DOHH2 (cell line): ENCODE data around the gene HMGN2.

Source experiments
- H3F3A ChIP-seq: fragments of 200-600 bp; sonication (generic), shearing (Covaris generic); 2 replicates; pipeline ENCODE4 v1.6.0; 2016; ENCODE audit warnings: antibody characterized with exemption, mild to moderate bottlenecking; ENCODE audit not compliant: control insufficient read depth, insufficient read depth
- H3K27ac ChIP-seq: fragments of 200-600 bp; sonication (generic); 2 replicates; pipeline ENCODE4 v1.5.1; 2014; ENCODE audit warnings: low read depth, mild to moderate bottlenecking, low read length, moderate library complexity
- H3K27me3 ChIP-seq: fragments of 200-600 bp; sonication (generic); 2 replicates; pipeline ENCODE4 v1.6.1; 2014; ENCODE audit warnings: mild to moderate bottlenecking, low read length, mixed read lengths; ENCODE audit not compliant: control insufficient read depth
- H3K36me3 ChIP-seq: fragments of 200-600 bp; sonication (generic); 2 replicates; pipeline ENCODE4 v1.6.1; 2014; ENCODE audit warnings: mild to moderate bottlenecking, low read length, moderate library complexity, mixed read lengths; ENCODE audit not compliant: control insufficient read depth
- H3K4me1 ChIP-seq: fragments of 200-600 bp; sonication (generic); 2 replicates; pipeline ENCODE4 v1.6.1; 2014; ENCODE audit warnings: mild to moderate bottlenecking, low read length, mixed read lengths; ENCODE audit not compliant: control insufficient read depth
- H3K4me2 ChIP-seq: fragments of 200-600 bp; sonication (generic); 2 replicates; pipeline ENCODE4 v1.6.0; 2014; ENCODE audit warnings: mild to moderate bottlenecking, low read length, moderate library complexity
- H3K4me3 ChIP-seq: fragments of 200-600 bp; sonication (generic); 2 replicates; pipeline ENCODE4 v1.5.1; 2014; ENCODE audit warnings: mild to moderate bottlenecking, low read length, mixed read lengths
- H3K79me2 ChIP-seq: fragments of 200-600 bp; sonication (generic); 2 replicates; pipeline ENCODE4 v1.6.1; 2014; ENCODE audit warnings: mild to moderate bottlenecking, low read length, mixed read lengths; ENCODE audit not compliant: control insufficient read depth
- H3K9me2 ChIP-seq: fragments of 200-600 bp; sonication (generic); replicated peaks from 2 replicates; pipeline ENCODE4 v1.6.1; 2014; ENCODE audit warnings: mild to moderate bottlenecking, low read length, mixed read lengths; ENCODE audit not compliant: control insufficient read depth
- H3K9me3 ChIP-seq: fragments of 200-600 bp; sonication (generic); 2 replicates; pipeline ENCODE4 v1.6.1; 2014; ENCODE audit warnings: antibody characterized with exemption, low read length, mixed read lengths; ENCODE audit not compliant: control insufficient read depth, insufficient read depth
- H4K20me1 ChIP-seq: fragments of 200-600 bp; sonication (generic); 2 replicates; pipeline ENCODE4 v1.6.0; 2014; ENCODE audit warnings: low read depth, mild to moderate bottlenecking, antibody characterized with exemption, low read length, moderate library complexity; ENCODE audit not compliant: control insufficient read depth, insufficient read depth
- CTCF ChIP-seq: fragments of 200-600 bp; sonication (generic); IDR thresholded peaks from one replicate; pipeline ENCODE4 v1.5.1; 2014; ENCODE audit warnings: antibody characterized with exemption, mild to moderate bottlenecking, low read depth, low read length; ENCODE audit not compliant: poor library complexity, severe bottlenecking
- EZH2phosphoT487 ChIP-seq: fragments of 200-600 bp; sonication (generic); IDR thresholded peaks from 2 replicates; pipeline ENCODE4 v1.6.1; 2017; ENCODE audit warnings: borderline replicate concordance, mild to moderate bottlenecking, antibody characterized with exemption, low read length, moderate library complexity, mixed read lengths

Gene HMGN2

GRCh38 chr1:26490155-26490554, 17.9 kb downstream of the HMGN2 start:
- Histone ChIP-seq H3K4me3 (no peak overlapping the region), H3K27ac (no peak overlapping the region), H3K36me3 (no peaks in the 10 kb centered on the region), H3K9me2 (no peaks in the 10 kb centered on the region), H3K27me3 (no peaks in the 10 kb centered on the region), H3K79me2 (no peaks in the 10 kb centered on the region), H3K4me2 (no peak overlapping the region), H3K9me3 (no peaks in the 10 kb centered on the region), H4K20me1 (no peaks in the 10 kb centered on the region; the same call in 1 of the 2 replicates), H3F3A (peaks cover 5% of the 10 kb centered on the region; the same call in 1 of the 2 replicates), H3K4me1 (peaks cover 9% of the 10 kb centered on the region)
- TF ChIP-seq EZH2phosphoT487 (no peak), CTCF (no peak)

- Histone ChIP-seq H4K20me1 (no peaks in the 10 kb centered on the region; the same call in 1 of the 2 replicates), H3K4me3 (no peak overlapping the region), H3K4me2 (no peak overlapping the region), H3K36me3 (no peaks in the 10 kb centered on the region), H3K27me3 (no peaks in the 10 kb centered on the region), H3K9me3 (no peaks in the 10 kb centered on the region), H3K27ac (no peak overlapping the region), H3F3A (peaks cover 5% of the 10 kb centered on the region; the same call in 1 of the 2 replicates), H3K9me2 (no peaks in the 10 kb centered on the region), H3K79me2 (no peaks in the 10 kb centered on the region), H3K4me1 (peaks cover 9% of the 10 kb centered on the region)
- no peak for TF ChIP-seq EZH2phosphoT487
- TF ChIP-seq CTCF = no peak
Measured at GRCh38 chr1:26493267-26493666, 21.0 kb downstream of the HMGN2 start.

- H3K27ac ChIP-seq = no peak overlapping the region
- no peaks in the 10 kb centered on the region for H3K9me3 ChIP-seq
- no peaks in the 10 kb centered on the region for H3K9me2 ChIP-seq
- no peaks in the 10 kb centered on the region for H3K36me3 ChIP-seq
- H4K20me1 ChIP-seq = no peaks in the 10 kb centered on the region; the same call in 1 of the 2 replicates
- H3K27me3 ChIP-seq = no peaks in the 10 kb centered on the region
- no peak overlapping the region for H3K4me2 ChIP-seq
- no peak for TF ChIP-seq CTCF
- no peak for TF ChIP-seq EZH2phosphoT487
- no peaks in the 10 kb centered on the region for H3K79me2 ChIP-seq
- H3F3A ChIP-seq = peaks cover 5% of the 10 kb centered on the region; the same call in 1 of the 2 replicates
- H3K4me3 ChIP-seq = no peak overlapping the region
- peaks cover 10% of the 10 kb centered on the region for H3K4me1 ChIP-seq
Measured at GRCh38 chr1:26493938-26494337, 21.7 kb downstream of the HMGN2 start.
